Measurements from ENCODE around the gene CAPZA2.

Gene CAPZA2

DNA sequence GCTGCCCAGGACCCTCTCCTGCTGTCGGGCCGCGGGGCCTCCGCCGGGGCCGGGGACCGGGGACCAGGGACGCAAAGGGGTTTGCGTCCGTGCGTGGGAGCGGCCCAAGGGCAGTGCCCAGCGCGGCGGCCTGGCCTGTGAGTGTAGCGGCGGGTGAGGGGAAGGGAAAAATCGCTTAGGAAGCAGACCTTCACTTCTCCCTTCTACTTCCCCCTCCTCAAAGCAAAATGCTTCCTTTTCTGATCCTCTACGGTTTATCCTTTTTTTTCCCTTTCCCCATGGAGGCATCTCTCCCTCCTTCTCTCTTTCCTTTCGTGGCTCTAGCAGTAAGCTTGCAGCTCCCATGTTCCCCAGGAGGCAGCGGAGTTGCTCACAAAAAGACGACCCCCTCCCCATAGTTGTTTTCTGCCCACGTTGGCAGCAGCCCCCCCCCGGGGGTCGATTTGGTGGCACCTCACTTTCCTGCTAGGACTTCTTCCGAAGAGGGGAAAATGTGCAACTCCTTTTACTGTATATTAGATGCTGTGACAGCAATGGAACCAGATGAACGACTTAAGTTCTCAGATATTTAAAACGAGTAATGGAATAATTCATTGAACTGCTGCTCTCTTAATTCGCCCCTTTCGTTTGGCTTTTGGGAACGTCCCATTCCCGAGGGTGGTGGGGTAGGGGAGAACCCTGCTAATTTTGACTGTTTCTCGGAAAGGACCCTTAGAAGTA is 724 bp downstream of the CAPZA2 start:
- DNase-seq (ENCODE audit: low read depth) = peak; percentile 29

DNA sequence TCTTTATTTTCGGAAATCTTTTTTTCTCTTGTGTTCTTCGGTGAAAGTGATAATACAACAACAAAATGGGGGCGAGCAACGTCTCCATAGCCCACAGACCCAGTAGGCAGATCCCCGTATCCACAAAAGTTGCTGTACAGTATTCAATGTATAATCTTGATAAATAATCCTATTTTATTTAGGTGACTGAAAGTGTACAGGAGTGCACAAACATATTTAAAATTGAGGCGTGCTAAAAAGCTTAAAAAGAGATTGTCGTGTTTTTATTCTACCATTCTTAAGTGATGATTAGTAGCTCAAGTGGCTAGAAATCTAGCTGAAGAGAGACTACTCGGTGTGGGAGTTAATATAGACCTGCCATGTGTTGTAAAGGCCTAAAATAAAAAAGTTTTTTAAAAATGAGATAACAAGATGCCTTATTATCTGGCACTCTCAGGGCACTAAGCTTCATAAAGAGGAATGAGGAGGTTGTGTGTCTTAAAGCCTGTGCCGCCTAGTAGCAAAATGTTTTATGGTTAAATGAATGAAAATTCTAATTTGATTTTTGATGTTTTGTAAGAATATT is 1.6 kb downstream of the CAPZA2 start:
- no peak for DNase-seq (ENCODE audit: low read depth)

DNA sequence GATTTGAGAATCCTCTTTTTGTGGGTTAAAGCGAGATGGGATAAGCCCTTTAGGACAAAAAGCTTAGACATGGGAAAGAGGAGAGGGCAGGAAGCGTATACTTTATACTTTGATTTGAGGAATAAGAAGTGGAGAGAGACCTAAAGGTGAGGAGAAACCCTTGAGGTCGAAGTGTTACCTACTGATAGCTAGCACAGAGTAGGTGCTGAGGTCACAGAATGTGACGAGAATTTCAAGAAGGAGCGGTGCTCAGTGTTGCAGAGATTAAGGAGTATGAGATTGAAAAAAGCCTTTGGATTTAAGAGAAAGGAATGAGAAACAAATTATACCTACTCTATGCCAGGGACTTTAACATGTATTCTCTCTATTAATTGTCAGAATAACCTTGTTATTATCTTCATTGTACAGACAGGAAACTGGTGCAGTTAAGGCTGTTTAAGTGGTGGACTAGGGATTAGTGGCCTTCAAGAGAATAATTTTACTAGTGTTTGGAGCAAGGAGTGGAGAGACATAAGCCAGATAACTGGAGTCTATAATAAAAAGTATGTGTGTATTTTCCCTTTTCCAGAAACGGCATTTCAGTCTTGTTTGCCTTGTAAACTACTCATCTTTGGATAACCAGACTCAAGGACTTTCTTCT is 8.8 kb downstream of the CAPZA2 start:
- DNase-seq (ENCODE audit: low read depth) = no peak

DNA sequence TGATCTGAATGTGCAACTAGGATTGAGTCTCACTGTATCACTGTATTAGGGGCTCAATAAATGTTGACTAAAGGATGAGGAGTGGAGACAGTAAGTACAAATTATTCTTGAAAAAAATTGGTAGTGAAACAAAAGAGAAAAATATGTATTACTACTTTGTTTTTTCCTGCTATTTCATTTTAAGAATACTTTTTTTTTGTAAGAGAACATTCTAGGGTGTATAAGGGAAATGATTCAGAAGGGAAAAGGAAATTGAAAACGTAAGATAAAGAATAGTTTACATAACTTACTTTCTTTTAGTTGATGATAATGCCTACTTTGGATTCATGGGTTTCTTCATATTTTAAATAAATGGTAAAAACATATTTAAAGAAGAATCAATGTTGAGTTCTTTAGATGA is 9.6 kb downstream of the CAPZA2 start:
- no peak for DNase-seq (ENCODE audit: low read depth)

DNA sequence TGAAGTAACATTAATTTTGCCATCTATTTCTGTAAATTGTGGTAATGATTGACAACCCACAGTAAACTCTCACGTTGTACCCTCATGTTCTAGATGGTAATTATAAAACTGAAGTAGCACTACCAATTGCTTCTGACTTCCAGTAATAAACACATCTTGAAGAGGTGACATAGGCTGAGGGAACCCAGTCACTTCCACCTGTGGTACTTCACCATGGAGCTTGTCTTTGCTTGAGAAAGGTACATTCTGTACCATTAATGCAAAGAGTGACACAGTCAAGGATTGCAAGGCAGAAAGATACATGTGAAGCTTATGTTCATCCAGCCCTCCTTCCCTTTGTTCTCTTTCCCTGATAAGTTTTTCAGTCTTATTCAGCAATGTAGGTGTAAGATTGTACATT is 11.2 kb downstream of the CAPZA2 start:
- no peak for DNase-seq (ENCODE audit: low read depth)

DNA sequence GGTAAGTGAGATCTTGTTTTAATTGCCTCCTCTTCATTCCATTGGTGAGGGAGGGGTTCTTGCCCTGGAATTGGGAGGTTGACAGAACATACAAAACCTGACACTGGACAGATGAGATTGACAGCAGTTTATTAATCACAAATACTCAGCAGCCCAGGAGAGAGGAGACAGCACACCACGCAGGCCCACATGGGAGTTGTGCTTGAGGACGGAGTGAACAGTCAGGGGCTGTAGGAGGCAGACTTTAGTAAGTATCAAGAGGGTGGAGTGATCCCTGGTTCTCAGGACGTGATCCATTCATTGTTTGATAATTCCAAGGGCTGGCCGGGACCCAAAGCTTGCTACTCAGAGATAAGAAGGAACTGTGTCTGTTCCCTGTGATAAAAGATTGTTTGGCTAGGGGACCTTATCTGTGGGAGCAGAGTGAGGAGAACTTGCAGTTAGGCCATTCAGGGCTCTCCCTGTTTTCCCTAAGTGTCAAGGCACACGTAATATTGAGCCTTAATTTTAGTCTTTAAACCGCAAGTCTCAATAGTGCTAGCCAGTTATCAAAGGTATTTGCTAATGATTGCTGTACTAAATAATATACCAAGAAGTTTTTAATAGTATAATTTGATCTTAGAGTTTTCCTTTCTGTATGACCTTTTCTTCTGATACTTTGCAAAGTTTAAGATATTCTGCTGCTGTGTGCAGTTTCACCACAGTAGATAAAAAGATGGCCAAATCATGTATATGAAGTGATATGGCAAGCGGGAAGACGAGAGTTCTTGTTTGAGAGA is 14.5 kb downstream of the CAPZA2 start:
- peak; percentile 67 for DNase-seq (ENCODE audit: low read depth)

DNA sequence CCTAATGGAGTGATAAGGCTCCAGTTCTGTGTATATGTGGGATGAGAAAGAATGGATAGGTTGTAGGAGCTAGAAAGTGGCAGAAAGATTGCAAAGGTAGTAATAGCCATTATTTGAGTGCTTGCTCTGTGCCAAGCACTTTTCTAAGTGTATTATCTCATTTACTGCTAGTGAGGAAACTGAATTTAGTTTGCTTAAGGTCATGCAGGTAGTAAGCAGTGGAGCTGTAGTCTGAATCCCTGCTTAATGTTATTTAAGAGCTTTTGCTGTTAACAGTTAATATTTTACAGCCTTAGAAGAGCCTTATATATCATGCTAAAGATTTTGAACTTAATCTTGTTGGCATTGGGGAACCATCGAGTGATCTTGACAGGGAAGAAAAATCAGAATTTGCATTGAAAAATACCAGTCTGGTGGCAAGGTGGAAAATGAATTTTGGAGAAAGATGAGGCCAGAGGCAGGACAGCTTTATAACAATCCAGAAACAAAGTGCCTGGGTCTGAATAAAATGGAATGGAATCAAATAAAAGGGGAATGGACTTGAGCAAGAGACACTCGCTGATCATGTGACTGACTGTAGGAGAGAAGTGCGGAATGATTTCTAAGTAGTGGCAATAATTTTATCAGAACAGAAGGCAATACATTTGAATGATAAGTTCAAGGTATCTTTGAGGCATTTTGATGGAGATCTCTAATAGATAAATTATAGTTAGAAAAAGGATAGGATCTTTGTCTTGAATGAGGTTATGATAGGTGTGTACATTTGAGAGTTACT is 15.2 kb downstream of the CAPZA2 start:
- no peak for DNase-seq (ENCODE audit: low read depth)

DNA sequence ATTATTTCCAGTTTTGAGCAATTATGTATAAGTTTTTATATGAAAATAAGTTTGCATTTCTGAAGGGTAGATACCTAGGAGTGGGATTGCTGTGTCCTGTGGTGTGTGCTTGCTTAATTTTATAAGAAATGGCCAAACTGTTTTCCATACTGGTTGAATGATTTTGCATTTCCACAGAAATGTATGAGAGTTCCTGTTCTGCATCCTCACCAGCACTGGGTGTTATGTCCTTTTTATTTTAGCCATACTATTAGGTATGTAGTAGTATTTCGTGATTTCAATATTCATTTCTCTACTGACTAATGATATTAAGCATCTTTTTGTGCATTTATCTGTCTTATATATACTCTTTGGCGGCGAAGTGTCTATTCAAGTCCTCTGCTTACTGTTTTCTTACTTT is 22.3 kb downstream of the CAPZA2 start:
- no peak for DNase-seq (ENCODE audit: low read depth)

DNA sequence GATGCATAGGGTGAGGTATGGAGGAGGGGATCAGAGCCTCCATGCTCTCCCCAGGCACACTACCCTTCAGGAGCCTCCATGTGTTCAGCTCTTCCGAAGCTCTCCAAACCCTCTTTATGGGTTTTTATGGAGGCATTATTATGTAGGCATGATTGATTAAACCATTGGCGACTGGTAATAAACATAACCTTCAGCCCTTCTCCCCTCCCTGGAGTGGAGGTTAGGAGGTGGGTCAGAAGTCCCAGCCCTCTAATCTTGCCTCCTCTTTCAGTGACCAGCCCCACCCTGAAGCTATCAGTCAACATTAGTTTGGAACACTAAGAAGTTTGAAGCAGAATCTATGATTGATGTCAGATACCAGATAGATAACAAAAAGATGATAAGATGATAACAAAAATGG is 23.3 kb downstream of the CAPZA2 start:
- no peak for DNase-seq (ENCODE audit: low read depth)

DNA sequence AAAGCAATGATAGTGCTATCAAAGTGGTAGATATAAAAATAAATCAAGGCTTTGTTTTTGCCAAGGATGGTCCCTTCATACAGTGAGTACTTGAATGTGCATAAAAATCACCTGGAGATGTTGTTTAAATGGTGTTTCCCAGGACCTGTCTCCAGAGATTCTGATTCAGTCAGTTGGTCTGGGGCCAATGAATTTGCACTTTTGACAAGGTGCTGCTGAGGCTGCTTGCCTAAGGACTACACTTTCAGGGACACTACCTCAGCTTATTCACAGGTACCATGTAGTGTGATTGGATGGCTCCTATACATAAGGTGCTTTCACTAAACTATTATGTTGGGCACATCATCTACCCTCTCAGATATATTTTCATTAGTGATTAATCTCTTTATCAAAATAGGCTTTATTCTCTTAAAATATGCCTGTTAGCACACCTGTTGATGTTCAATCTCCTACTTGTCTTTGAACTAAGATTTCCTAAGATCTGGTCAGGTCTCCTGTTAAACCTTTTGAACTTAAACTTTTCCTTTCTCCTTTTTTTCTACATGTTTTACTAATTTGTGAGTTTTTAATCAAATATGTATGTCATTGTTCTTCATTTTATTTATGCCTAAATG is 24.3 kb downstream of the CAPZA2 start:
- no peak for DNase-seq (ENCODE audit: low read depth)

DNA sequence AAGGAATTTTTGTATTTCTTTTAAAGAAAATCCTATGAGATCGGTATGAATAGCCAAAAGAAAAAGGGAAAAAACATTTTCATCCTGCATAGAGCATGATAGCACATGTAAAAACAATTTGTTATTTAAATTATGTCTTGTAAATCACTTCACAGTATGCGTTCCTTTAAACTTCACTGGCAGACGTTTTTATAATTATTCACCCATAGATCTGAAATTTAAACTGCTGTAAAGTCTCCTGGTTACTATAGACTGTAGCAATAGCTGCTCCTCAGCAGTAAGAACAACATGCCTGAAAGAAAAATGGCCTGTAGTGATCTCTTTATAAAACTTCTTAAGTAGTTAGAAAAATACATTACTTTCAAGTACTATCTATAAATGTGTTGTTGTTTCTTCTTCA is 26.5 kb downstream of the CAPZA2 start:
- DNase-seq (ENCODE audit: low read depth) = no peak

DNA sequence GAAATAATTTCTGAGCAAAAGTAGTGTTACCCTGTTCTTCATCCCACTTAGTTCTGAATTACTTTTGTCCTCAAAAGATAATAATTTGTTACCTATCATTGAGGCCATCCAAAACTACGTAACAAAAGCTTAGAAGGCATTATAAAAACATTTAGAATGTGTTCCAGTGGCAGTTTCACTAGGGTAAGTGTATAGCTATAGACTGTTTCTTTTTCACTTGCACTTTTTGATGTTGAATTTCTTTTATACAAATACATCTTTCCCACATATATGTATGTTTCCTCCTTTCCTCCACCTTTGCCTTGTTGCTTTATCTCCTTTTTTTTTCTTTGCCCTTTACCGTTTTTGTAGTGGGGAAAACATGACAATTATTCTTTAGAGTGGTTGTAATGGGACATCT is 33.5 kb downstream of the CAPZA2 start:
- DNase-seq (ENCODE audit: low read depth) = no peak

DNA sequence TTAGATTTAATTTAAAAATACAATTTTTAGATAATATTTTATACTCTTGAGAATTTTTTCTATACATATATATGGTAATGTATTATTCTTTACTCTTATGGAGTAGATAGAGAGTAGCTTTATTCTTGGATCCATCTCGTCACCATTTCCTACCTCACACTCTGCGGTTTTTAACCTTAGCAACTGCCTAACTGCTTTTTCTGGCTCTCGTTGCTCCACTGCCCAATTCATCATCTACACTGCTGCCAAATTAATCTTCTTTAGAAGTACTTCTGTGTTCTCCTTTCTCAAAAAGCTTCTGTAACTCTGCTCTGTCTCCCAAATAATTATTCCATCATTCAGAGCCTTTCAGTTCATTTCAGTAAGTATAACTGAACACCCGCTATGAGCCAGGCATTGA is 35.3 kb downstream of the CAPZA2 start:
- DNase-seq (ENCODE audit: low read depth) = no peak

DNA sequence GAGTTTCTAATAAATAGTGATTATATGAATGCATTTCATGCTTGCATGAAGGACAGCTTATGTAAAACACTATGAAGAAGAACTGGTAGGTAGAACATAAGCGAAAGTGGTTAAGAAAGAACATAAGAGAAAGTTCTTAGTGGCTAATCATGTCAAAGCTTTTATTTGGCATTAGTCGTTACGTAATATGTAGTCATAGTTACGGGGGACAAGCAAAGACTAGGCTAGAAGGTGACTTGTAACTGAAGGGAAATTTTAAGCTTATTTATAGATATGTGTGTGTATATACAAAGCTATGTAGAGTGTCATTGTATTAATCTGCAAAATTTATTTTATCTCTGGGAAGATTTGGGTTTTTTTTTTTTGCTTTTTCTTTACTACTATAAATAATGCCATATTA is 36.9 kb downstream of the CAPZA2 start:
- peak; percentile 46 for DNase-seq (ENCODE audit: low read depth)

DNA sequence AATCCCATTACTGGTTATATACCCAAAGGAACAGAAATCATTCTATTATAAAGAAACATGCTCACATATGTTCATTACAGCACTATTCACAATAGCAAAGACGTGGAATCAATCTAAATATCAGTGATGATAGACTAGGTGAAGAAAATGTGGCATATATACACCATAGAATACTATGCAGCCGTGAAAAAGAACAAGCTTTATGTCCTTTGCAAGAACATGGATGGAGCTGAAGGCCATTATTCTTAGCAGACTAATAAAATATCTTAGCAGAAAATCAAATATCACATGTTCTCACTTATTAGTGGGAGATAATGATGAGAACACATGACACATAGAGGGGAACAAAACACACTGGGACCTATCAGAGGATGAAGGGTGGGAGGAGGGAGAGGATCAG is 38.8 kb downstream of the CAPZA2 start:
- DNase-seq (ENCODE audit: low read depth) = no peak

DNA sequence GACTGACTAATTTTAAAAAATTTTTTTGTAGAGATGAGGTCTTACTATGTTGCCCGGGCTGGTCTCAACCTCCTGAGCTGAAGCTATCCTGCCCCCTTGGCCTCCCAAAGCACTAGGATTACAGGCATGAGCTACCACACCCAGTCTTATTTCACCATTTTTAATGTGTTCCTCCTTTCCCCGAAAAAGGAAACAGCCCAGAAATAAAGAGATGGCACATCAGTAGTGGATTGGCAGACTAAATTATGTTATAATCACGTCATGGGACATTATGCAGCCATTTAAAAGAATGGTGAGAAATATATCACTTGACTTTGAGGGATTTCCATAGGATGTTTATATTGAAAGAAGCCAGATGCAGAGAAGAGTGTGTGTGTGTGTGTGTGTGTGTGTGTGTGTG is 40.5 kb downstream of the CAPZA2 start:
- DNase-seq (ENCODE audit: low read depth) = no peak

DNA sequence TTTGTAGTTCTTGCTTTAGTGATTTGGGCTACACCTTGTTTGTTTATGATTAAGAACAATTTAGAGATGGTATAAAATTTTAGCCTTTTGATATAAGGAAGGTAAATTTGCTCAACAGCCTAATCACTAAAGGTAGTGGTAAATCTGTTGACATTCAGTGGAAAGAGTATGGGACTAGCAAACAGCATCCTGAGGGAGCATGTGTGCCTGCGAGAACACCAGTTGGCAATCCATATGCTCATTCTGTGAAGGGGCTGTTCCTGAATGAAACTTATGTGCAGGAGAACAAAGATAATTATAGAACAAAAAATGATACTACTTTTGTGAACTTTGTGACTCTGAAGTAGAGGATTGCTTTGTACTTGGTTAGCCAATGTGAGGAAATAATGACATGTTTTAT is 44.0 kb downstream of the CAPZA2 start:
- DNase-seq (ENCODE audit: low read depth) = no peak

DNA sequence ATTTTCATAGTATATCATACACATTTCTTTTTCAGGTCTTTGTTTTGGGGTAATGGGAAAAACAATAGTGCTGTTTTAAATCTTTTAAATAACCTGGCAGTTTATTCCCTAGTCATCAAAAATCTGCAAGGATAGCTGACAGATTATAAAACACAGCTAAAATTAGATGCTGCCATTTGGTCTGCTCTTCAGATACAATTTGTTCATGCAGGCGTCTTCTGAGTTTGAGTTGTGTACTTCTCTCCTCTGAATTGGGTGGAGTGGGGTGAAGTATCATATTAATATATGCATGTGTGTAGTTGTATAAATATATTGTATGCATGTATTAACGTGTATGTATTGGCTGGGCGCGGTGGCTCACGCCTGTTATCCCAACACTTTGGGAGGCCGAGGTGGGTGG is 48.0 kb downstream of the CAPZA2 start:
- no peak for DNase-seq (ENCODE audit: low read depth)

DNA sequence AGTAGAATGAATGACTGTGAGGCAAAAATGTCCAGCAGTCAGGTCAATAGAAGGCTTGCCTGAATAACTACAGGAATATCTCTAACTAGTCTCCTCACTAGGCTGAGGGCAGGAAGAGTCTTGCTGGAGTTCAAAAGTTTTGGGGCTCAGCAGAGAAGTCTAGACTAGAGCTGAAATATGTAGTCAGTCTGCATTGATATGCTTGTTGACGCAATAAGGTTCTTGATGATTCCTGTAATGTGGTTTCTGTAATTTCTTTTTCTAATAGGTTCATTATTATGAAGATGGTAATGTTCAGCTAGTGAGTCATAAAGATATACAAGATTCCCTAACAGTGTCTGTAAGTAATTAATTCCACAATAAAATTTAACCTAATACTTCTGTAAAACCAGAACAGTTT is 49.4 kb downstream of the CAPZA2 start:
- DNase-seq (ENCODE audit: low read depth) = peak; percentile 40

DNA sequence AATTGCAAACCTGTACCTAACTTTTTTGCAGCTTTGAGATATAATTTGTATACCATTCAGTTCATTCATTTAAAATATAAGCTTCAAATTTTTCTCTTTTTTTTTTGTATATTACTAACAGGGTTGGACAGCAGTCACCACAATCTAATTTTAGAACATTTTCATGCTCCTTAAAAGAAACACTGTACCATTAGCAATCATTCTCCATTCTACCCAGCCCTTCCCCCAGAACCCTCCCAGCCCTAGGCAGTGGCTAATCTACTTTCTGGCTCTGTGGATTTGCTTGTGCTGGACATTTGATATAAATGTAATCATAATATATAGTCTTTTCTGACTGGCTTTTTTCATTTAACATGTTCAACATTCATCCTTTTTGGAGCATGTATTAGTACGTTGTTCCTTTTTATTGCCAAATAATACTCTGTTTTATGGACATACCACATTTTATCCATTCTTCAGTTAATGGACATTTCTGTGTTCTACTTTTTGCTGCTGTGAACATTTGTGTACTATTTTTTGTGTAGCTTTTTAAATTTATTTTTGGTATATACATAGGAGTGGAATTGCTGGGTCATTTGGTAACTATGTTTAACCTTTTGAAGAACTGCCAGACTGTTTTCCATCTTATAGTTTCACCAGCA is 50.0 kb downstream of the CAPZA2 start:
- no peak for DNase-seq (ENCODE audit: low read depth)

DNA sequence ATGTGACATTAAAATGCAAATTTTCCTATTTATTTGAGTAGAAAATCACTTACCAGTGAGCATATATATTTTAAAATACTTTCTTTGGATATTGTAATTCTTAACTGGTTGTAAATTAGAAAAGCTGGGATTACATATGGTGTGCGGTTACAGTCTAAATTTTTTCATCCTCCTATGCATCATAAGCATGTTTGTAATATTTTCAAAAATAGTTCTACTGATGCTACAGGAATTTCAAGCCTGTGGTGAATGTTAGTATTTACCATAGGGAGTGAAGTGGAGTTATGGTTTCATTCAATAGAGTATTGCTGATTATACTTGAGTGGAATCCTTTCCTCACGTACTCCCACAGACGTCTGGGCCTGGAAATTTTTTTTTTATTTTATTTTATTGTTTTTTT is 56.3 kb downstream of the CAPZA2 start:
- peak; percentile 73 for DNase-seq (ENCODE audit: low read depth)
